ENCODE data around the gene QSOX2.

QSOX2 gene

DNA sequence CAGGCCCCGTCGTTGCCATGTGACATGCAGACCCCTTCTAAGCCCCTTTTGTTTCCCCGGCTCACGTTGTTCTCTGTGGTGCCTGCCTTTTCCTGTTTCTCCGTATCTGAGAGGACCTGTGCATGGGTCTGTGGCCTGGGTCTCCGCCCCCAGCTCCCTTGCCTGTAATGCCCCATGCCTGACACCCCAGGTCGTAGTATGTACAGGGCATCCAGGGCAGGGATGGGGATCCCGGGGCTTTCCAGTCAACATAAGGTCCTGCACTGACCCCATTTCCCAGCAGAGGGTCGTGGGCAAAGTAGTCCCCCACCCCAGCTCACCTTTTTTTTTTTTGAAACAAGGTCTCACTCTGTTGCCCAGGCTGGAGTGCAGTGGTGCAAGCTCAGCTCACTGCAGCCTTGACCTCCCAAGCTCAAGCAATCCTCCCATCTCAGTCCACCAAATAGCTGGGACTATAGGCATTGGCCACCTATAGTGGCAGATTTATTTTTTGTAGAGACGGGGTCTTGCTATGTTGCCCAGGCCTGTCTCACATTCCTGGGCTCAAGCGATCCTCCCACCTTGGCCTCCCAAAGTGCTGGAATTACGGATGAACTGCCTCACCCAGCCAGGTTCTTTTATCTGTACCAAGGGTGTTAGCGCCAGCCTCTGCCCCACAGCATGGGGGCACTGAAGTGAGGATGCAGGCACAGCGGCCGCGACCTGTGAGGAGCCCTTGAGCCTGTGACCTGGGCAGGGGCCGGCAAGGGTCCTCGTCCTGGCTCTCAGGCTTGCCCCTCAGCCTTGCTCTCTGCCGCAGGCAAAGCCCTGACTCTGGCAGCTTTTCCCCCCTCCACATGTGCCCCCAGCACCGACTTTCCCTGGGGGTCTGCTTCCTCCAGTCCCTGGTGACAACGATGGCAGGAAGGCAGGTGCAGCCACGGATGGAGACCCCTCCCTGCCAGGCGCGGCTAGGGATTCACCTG, 19.1 kb upstream of the QSOX2 start:
- no peak for DNase-seq

- DNase-seq = peak in 1 of 2 experiments; percentile 48
Observed at GRCh38 chr9:136264031-136264430, 18.4 kb upstream of the QSOX2 start.

DNA sequence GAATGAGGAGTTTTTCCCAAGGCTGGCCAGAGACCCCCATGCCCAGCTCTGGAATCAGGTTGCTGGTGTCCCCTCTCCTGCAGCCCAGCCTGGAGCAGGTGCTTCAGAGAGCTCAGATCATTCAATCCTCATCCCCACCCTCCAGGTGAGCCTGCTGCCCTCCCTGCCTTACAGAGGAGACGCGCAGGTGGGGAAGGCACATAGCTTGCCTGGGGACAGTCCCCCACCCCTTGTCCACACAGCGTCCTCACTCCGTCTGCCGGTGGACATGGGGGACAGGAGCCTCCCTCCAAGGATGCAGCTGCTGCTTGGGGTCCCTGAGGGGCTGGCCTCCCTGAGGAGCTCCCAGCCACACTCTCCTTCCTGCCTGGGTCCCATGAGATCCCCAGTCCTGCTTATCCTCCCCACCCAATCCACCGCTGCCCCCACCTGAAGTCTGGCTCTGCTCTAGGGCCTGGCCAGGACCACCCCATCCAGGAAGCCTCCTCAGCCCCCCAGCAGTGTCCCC, 17.1 kb upstream of the QSOX2 start:
- no peak for DNase-seq

- DNase-seq = no peak
Observed at GRCh38 chr9:136261686-136262430, 16.2 kb upstream of the QSOX2 start.

DNA sequence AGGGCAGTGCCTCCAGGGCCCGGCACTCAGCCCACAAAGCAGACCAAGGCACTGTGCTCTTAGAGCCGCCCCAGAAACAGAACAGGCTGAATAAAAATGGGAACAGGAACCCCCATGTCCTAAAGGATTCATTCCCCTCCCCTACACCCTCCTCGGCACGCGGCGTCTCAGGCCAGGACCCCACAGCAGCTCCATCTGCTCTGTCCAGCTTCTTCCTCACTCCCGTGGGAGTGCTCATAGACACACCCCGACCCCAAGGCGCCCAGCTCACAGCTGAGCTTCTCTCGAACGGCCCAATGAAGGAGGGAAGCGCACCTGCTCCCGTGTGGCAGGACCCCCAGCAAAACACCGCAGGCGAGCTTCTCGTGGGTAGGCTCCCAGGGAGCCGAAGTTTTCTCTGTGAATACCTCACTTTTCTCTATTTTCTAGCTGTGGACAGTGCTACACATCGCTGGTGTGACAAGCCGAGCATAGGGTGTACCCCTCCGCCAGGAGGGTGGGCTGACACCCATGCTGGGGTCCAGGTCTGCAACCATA, 15.4 kb upstream of the QSOX2 start:
- no peak for DNase-seq

- DNase-seq = no peak
Observed at GRCh38 chr9:136260521-136260920, 14.9 kb upstream of the QSOX2 start.

- no peak for DNase-seq
Observed at GRCh38 chr9:136259836-136260235, 14.2 kb upstream of the QSOX2 start.

DNA sequence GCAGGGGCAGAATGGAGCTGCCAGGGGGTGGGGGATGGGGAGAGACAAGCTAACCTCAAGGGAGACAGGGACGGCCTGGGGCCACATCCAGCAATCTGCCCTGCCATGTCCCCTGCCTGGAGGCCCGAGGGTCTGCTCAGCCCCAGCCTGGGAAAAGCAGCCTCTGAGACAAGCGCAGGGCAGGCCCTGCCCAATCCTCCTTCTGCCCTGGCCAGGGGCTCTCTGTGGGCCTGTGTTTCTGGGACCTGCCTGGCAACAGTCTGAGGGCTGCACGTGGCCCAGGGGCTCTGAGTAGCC, 13.9 kb upstream of the QSOX2 start:
- no peak for DNase-seq

DNA sequence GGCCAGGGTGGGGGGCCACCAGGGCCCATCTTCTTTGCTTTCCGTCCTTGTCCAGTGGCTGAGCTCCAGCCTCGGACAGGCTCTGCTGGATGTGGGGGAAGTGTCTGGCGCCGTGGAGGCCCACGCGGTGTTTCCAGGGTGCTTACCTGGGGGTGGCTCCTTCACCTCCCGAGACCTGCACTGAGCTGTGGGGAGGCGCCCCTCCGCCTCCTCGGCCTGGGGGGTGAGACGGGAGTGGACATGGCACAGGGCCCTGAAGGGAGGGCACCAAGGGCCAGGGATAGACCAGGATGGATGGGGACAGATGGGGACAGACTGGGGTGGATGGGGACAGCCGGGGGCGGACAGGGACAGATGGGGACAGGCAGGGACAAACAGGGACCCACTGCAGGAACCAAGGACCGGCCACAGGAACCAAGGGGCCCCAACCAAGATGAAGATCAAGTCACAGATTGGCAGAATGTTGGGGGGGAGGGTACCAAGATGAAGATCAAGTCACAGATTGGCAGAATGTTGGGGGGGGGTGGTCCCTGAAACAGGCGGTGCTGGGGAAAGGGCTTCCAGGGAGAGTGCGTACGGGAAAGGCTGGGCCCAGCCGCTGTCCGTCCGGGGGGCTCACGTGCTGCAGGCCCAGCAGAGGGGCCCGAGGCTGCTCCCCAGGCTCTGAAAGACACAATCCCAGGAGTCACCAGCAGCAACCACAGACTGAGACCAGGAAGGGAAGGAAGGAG, 13.3 kb upstream of the QSOX2 start:
- no peak for DNase-seq

DNA sequence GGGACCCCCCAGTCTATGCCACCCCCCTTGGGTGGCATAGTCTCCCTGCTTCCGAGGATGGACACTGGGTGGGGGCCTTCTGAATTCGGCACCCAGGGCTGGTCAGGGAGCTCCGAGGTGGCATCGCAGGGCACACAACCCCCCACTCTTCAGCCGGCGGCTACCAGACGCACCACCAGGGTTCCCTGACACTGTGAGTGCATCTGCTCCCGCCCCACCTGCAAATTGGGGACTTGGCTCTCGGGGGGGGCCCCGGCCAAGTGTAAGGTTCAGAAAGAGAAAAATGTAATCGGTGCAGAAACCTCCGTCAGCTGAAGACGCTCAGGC, 12.7 kb upstream of the QSOX2 start:
- DNase-seq = no peak

- no peak for DNase-seq
Observed at GRCh38 chr9:136257381-136258298, 12.0 kb upstream of the QSOX2 start.

GRCh38 chr9:136255896-136256890, 10.6 kb upstream of the QSOX2 start:
- peak in 1 of 2 experiments; percentile 60 for DNase-seq

DNA sequence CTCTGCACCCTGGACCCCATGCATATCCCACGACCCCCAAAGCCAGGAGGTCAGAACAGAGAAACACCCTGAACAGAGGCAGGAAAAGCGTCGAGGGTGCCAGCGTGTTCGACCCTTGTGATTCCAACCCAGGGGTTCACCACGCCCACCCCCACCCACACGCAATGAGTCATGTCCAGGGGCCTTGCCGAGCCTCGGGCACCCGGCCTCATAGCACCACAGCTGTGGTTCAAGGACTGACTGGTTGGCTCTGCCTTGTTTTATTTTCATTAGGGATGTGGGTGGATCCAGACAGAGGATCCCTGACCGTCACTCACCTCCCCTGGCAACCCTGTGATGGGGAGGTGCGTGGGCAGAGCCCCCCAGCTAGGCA, 9.5 kb upstream of the QSOX2 start:
- no peak for DNase-seq

DNA sequence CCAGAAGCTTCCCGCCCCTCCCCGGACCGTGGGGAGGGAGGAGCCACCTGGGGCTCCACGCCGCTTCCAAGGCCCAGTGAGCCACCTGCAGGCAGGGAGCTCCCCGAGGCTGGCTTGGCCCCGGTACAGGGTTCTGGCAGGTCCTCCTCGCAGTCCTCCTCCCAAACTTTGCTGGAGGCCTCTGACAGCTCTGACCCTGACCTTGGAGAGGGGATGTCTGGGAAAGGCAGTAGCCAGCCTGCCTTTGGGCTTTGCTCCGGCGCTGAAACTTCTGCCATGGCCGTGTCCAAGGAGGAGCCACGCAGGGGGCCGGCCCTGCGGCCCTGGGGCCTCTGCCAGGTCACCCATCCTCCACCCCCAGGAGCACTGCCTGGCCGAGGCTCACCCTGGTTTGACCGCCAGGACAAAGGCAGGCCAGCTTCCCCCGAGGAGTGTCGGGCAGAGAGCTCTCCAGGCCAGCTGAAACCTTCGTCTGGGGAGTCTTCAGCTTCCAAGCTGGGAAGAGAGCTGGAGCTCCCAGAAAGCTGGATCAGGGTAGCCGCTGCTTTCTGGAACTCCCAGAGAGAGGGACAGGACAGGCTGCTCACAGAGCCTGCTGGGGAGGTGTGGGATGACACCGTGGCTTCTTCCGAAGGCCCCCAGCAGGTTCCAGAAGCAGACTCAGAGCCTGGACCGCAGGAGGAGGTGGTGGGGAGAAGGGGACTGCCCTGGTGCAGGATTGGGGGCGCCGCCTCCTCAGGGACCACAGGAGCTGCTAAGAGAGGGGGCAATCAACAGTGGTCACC, 9.0 kb upstream of the QSOX2 start:
- no peak for DNase-seq

DNA sequence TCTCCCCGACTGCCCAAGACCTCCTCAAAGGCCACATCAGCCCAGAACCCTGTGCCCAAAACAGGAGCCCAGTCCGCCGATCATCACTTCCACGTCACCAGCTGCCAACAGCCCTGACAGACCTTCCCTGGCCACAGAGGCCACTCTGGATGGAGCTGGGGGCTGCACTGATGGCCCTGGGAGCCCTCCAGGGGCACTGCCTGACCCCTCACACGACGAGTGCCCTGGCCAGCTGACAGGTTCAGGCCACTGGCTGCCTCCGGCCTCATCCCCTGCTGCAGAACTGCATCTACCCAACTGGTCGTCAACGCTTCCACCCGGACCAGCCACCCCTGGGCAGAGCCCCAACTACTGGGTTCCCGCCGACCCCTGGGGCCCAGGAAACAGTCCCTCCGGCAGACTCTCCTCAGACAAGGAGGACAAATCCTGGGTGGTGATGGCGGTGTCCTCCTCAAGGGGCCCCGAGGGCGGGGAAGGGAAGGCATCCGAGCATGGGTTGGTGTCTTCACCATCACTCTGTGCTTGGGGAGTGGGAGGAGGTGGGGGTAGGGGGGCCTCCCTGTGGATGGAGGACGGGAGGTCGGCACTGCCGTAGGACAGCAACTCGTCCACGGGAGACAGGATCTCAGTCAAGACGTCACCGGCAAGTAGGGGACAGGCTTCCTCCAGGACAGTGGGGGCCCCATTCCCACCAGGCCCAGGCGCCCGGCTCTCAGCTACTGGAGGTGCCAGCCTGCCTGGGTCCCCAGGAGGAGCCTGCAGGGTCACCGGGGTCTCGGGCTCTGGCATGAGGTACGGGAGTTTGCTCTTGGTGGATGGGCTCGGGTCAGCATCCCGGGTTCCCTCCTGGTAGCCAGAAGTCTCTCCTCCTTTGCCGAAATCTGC, 7.9 kb upstream of the QSOX2 start:
- DNase-seq = no peak

- no peak for DNase-seq
Observed at GRCh38 chr9:136252846-136253245, 7.2 kb upstream of the QSOX2 start.

DNA sequence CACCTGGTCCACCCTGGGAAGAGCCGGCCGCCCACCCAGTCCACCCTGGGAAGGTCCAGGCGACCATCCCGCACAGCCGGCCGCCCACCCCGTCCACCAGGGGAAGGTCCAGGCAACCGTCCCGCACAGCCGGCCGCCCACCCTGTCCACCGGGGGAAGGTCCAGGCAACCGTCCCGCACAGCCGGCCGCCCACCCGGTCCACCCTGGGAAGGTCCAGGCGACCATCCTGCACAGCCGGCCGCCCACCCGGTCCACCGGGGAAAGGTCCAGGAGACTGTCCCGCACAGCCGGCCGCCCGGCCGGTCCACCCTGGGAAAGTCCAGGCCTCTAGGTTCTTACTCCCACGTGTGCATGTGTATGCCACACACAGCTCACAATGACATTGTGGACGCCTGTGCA, 6.7 kb upstream of the QSOX2 start:
- DNase-seq = no peak

DNA sequence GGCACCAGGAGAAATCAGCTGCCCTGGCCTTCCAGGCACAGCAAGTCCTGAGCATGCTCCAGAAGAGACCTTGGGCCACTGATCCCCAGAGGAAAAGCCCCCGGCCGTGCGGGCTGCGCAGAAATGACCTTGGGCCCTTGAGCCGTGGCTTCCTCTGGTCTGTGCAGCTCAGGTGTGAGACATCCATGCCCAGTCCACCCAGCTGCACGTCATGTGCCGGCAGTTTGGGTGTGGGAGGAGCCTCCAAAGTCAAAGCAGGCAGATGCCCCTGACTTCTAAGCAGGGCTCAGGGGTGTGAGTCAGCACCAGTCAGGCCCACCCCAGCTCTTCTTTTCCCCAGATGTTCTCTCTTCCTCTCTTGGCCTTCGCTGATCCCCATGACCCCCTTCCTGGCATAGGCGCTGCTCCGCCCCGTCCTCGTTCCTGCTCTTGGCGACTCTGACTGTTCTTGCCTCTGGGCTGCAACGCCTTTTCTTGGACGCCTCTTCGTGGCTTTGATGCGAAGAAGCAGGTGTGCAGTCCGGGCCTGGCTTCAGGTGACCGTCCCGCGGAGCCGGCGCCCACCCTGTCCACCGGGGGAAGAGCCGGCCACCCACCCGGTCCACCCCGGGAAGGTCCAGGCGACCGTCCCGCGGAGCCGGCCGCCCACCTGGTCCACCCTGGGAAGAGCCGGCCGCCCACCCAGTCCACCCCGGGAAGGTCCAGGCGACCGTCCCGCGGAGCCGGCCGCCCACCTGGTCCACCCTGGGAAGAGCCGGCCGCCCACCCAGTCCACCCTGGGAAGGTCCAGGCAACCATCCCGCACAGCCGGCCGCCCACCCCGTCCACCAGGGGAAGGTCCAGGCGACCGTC, 5.9 kb upstream of the QSOX2 start:
- peak in 1 of 2 experiments; percentile 10 for DNase-seq
